ENCODE measurements around the gene CDC45.

DNA sequence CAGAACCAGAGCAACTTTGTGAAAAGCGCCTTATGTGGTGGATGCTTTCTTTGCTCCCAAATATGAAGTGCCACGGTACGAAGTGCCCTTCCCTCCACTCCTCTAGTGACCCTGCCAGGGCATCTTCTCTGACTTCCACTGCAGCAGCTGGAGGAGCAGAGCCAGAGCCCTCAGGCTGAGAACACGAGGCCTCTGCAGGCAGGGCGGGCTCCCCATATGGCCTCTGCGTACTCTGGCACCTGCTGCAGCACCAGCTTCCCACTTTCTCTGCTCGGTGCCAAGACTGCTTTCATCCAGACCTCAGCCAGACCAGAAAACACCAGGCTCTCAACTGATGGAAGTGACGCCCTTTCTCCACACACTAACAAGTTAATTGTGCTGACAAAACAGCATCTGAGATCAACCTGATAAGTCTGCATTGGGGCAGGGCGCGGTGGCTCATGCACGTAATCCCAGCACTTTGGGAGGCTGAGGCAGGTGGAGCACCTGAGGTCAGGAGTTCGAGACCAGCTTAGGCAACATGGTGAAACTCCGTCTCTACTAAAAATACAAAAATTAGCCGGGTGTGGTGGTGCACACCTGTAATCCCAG is 13.5 kb upstream of the CDC45 start:
- TF ChIP-seq, protein P1, sequence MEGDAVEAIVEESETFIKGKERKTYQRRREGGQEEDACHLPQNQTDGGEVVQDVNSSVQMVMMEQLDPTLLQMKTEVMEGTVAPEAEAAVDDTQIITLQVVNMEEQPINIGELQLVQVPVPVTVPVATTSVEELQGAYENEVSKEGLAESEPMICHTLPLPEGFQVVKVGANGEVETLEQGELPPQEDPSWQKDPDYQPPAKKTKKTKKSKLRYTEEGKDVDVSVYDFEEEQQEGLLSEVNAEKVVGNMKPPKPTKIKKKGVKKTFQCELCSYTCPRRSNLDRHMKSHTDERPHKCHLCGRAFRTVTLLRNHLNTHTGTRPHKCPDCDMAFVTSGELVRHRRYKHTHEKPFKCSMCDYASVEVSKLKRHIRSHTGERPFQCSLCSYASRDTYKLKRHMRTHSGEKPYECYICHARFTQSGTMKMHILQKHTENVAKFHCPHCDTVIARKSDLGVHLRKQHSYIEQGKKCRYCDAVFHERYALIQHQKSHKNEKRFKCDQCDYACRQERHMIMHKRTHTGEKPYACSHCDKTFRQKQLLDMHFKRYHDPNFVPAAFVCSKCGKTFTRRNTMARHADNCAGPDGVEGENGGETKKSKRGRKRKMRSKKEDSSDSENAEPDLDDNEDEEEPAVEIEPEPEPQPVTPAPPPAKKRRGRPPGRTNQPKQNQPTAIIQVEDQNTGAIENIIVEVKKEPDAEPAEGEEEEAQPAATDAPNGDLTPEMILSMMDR (IDR thresholded peaks at IDR 0.05) = no peak
- TF ChIP-seq POLR2A (IDR thresholded peaks at IDR 0.05) (no peak), EP300 (IDR thresholded peaks at IDR 0.05) (no peak)

Data from tibial nerve (tissue), 4 donors.